A549 (cell line): Measurements from ENCODE around the gene SNX11. TPM values are rescaled to one million over a fixed set of nuclear protein-coding genes. Genes with fewer than 3 reads are reported as not detected.

Experiments used
- ATAC-seq, 2 experiments: fragments of 200-7000 bp in 1 of 2; fragments of >200 bp in 1 of 2; cut with Nextera tagmentation in 1 of 2; cut with Tn5 transposase in 1 of 2; 3 replicates each; pipeline versions ENCODE4 v1.8.0 to v1.9.1; 2018 to 2020; ENCODE audit warnings: mild to moderate bottlenecking in 1 of 2, moderate library complexity in 1 of 2
- CTCF ChIA-PET: fragments of 300-600 bp; sonication (Branson Sonifier 250); formaldehyde crosslinking; extraction: SDS; loops from one replicate; lab custom pipeline; 2021; ENCODE audit warnings: antibody characterized with exemption, inconsistent platforms; lab: Yijun Ruan, JAX
- POLR2A ChIA-PET: fragments of 350-600 bp; formaldehyde crosslinking; extraction: SDS; loops from one replicate; lab custom pipeline; 2021; ENCODE audit warnings: antibody characterized with exemption, inconsistent platforms; lab: Yijun Ruan, JAX
- DNase-seq, 2 experiments: peaks; one replicate each; pipeline versions ENCODE4 v3.0.0 to v3.0.0-alpha.2; 2011 to 2016; ENCODE audit warnings: low read depth in 1 of 2, low spot score in 1 of 2
- FAIRE-seq: peaks from 2 replicates; lab custom pipeline; 2011; peaks lifted over from hg19 to GRCh38; lab: Jason Lieb, UNC
- H3K27ac ChIP-seq, 2 experiments: fragments of >200 bp; sonication (Bioruptor Twin); formaldehyde crosslinking; 3 replicates each; pipeline ENCODE4 v1.5.1; 2016 to 2017
- H3K4me1 ChIP-seq: fragments of >200 bp; sonication (Bioruptor Twin); formaldehyde crosslinking; 3 replicates; pipeline ENCODE4 v1.6.1; 2016
- H3K4me2 ChIP-seq: fragments of >200 bp; sonication (Bioruptor Twin); formaldehyde crosslinking; 3 replicates; pipeline ENCODE4 v1.6.1; 2016
- H3K4me3 ChIP-seq: fragments of >200 bp; sonication (Bioruptor Twin); formaldehyde crosslinking; 3 replicates; pipeline ENCODE4 v1.5.1; 2016
- H3K9me3 ChIP-seq: fragments of >200 bp; sonication (Bioruptor Twin); formaldehyde crosslinking; 3 replicates; pipeline ENCODE4 v1.6.1; 2016
- CBX2 ChIP-seq: fragments of 200-600 bp; sonication (generic); IDR thresholded peaks from 2 replicates; pipeline ENCODE4 v1.6.1; 2016; ENCODE audit warnings: low read depth, mild to moderate bottlenecking, borderline replicate concordance
- CHD2 ChIP-seq: fragments of 150-350 bp; IDR thresholded peaks from 2 replicates; pipeline ENCODE4 v1.6.1; 2014; ENCODE audit warnings: low read length; ENCODE audit not compliant: partially characterized antibody
- CTCF ChIP-seq: fragments of >200 bp; sonication (Bioruptor Twin); formaldehyde crosslinking; IDR thresholded peaks from 3 replicates; pipeline ENCODE4 v1.5.1; 2016
- EHF ChIP-seq: fragments of 250-450 bp; sonication (Bioruptor Pico); IDR thresholded peaks from 2 replicates; pipeline ENCODE4 v1.5.0; 2020; ENCODE audit warnings: mild to moderate bottlenecking
- ELK1 ChIP-seq: fragments of 150-350 bp; IDR thresholded peaks from 2 replicates; pipeline ENCODE4 v1.6.1; 2014; ENCODE audit warnings: low read depth, mild to moderate bottlenecking, low read length
- FOSB ChIP-seq: fragments of 250-450 bp; sonication (Bioruptor Pico); IDR thresholded peaks from 2 replicates; pipeline ENCODE4 v1.5.0; 2020; ENCODE audit warnings: mild to moderate bottlenecking, moderate library complexity
- HDAC2 ChIP-seq: fragments of 200-600 bp; sonication (generic); IDR thresholded peaks from 2 replicates; pipeline ENCODE4 v1.6.1; 2016
- HMGXB4 ChIP-seq: fragments of 250-450 bp; sonication (Bioruptor Pico); IDR thresholded peaks from 2 replicates; pipeline ENCODE4 v1.5.0; 2021; ENCODE audit warnings: mild to moderate bottlenecking, moderate library complexity, borderline replicate concordance
- KDM5A ChIP-seq: fragments of 200-600 bp; sonication (generic); IDR thresholded peaks from 2 replicates; pipeline ENCODE4 v1.6.1; 2016; ENCODE audit warnings: antibody characterized with exemption, mild to moderate bottlenecking
- MAFK ChIP-seq: fragments of 450-650 bp; IDR thresholded peaks from 2 replicates; pipeline ENCODE4 v1.6.1; 2014; ENCODE audit not compliant: partially characterized antibody
- PBX3 ChIP-seq: IDR thresholded peaks from 2 replicates; pipeline ENCODE4 v1.6.1; 2012
- RAD21 ChIP-seq, 2 experiments: fragments of >200 bp in 1 of 2; sonication (Bioruptor Twin) in 1 of 2; formaldehyde crosslinking in 1 of 2; IDR thresholded peaks in 1 of 2; conservative IDR thresholded peaks in 1 of 2; 2 replicates in 1 of 2; 3 replicates in 1 of 2; pipeline ENCODE4 v1.6.1; 2012 to 2018; ENCODE audit warnings: inconsistent platforms in 1 of 2
- RFX5 ChIP-seq: fragments of 450-650 bp; IDR thresholded peaks from 2 replicates; pipeline ENCODE4 v1.7.1; 2014; ENCODE audit warnings: antibody characterized with exemption, mild to moderate bottlenecking, moderate library complexity
- RNF2 ChIP-seq: fragments of 200-600 bp; sonication (generic); IDR thresholded peaks from 2 replicates; pipeline ENCODE4 v1.6.1; 2016; ENCODE audit warnings: low read depth, mild to moderate bottlenecking, antibody characterized with exemption, moderate library complexity, borderline replicate concordance
- TP53 ChIP-seq: fragments of 250-450 bp; sonication (Bioruptor Pico); IDR thresholded peaks from 2 replicates; pipeline ENCODE4 v1.5.0; 2021; ENCODE audit warnings: mild to moderate bottlenecking, moderate library complexity
- WGBS: methylation state at CpG from one replicate; pipeline ENCODE4 v1.1.6; 2017; ENCODE audit errors: missing lambda C conversion rate; 5-methylcytosine and 5-hydroxymethylcytosine counted together
- polyA plus RNA-seq, 4 experiments: library from polyadenylated mRNA; depleted of rRNA in 3 of 4; stranded (reverse); fragments of >200 nt; fragmentation: RNase III in 1 of 4; extraction: RNeasy Plus Mini Kit Qiagen cat#74134 plus additional on column Dnase treatment in 1 of 4; gene quantifications; 2 replicates in 3 of 4; 3 replicates in 1 of 4; pipeline ENCODE4 v1.2.3, GENCODE V29; 2011 to 2017

The SNX11 gene
- polyA plus RNA-seq, 2 of the 4 experiments (the other 2 are of a cell fraction), result 22.3 to 28.4 TPM

GRCh38 chr17:48081858-48082257, 25.7 kb upstream of the SNX11 start:
- ChIA-PET POLR2A (interaction anchor here (1.1 to 3.2 kb wide), 3 partner anchors 14 to 34 kb away, joined by 4 to 16 read pairs (median 5); partner anchors contain the start of gene NFE2L1), CTCF (interaction anchor here (0.6 to 36.2 kb wide), 10 partner anchors 10 to 486 kb away, joined by 3 to 1398 read pairs (median 13); partner anchors contain the start of genes CBX1, COPZ2 and NFE2L1)
- Histone ChIP-seq H3K4me3 (no peak overlapping the region), H3K4me2 (no peak overlapping the region), H3K27ac (no peak overlapping the region), H3K4me1 (peaks cover 17% of the 10 kb centered on the region), H3K9me3 (no peaks in the 10 kb centered on the region)
- FAIRE-seq, result no peak
- TF ChIP-seq RAD21 (conservative IDR thresholded peaks at IDR 0.05 in 1 of 2, IDR thresholded peaks at IDR 0.05 in 1 of 2), result no peak
- no peak for TF ChIP-seq ELK1
- no peak for TF ChIP-seq KDM5A
- no peak for TF ChIP-seq CBX2
- no peak for TF ChIP-seq HDAC2
- no peak for TF ChIP-seq EHF
- no peak for TF ChIP-seq RNF2
- no peak for TF ChIP-seq HMGXB4 (CRISPR knock-in tag)
- TF ChIP-seq FOSB, result no peak
- TF ChIP-seq PBX3, result no peak
- TF ChIP-seq CHD2, result no peak
- TF ChIP-seq RFX5, result no peak
- TF ChIP-seq TP53 (CRISPR knock-in tag), result no peak
- WGBS, result 78% methylated on average over 5 of the region's 5 CpGs
- DNase-seq, result no peak
- no peak for ATAC-seq

GRCh38 chr17:48084932-48085331, 22.6 kb upstream of the SNX11 start:
- peak; percentile 86 for TF ChIP-seq MAFK
- TF ChIP-seq CTCF, result no peak
- CTCF ChIA-PET, result interaction anchor here (1.0 to 36.2 kb wide), 7 partner anchors 10 to 706 kb away, joined by 3 to 1398 read pairs (median 45); partner anchors contain the start of genes CBX1, COPZ2 and NFE2L1
- peak; percentile 32 for FAIRE-seq

More at GRCh38 chr17:48084932-48085331, 22.6 kb upstream of the SNX11 start:
- DNase-seq (no peak), ATAC-seq (no peak)
- 70% methylated on average over 2 of the region's 2 CpGs for WGBS
- Histone ChIP-seq H3K4me3 (no peak overlapping the region), H3K27ac (no peak overlapping the region), H3K9me3 (no peaks in the 10 kb centered on the region), H3K4me1 (peaks cover 17% of the 10 kb centered on the region), H3K4me2 (no peak overlapping the region)
- POLR2A ChIA-PET, result interaction anchor here (1.6 kb wide), 1 partner anchor 36 kb away, joined by 9 read pairs; the partner anchor contains the start of gene NFE2L1
